HG02981 (cell line): ENCODE data around the gene OR2Z1.

Experiments
- ATAC-seq: cut with Tn5 transposase; IDR thresholded peaks from one replicate; pipeline ENCODE4 v1.9.1; 2021; ENCODE audit warnings: mild to moderate bottlenecking, moderate library complexity; ENCODE audit not compliant: unreplicated experiment

The OR2Z1 gene, protein sequence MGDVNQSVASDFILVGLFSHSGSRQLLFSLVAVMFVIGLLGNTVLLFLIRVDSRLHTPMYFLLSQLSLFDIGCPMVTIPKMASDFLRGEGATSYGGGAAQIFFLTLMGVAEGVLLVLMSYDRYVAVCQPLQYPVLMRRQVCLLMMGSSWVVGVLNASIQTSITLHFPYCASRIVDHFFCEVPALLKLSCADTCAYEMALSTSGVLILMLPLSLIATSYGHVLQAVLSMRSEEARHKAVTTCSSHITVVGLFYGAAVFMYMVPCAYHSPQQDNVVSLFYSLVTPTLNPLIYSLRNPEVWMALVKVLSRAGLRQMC

DNA sequence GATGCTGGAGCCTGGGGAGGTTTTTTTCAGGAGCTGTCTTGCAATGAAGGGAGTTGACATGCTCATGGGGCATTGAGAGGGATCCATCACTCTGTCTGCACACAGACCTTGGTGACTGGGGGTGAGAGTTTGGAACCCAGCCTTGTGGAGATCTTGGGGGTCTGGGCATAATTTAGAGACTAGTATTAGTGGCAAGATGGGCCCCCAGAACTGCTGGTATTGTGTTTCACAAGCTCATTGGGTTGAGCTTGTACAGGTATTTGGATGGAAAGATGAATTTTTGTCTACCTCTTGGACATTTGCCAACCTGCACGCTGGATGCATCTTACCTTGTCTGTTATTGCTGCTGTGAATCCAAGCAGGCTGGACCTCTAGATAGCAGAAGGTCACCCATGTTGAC lies at the start of gene OR2Z1:
TSS of gene OR2Z1 (plus strand) at position 301 of the 400 bp plus-strand sequence. CDS start 9,395 bp downstream, outside the sequence.
- no peak for ATAC-seq

DNA sequence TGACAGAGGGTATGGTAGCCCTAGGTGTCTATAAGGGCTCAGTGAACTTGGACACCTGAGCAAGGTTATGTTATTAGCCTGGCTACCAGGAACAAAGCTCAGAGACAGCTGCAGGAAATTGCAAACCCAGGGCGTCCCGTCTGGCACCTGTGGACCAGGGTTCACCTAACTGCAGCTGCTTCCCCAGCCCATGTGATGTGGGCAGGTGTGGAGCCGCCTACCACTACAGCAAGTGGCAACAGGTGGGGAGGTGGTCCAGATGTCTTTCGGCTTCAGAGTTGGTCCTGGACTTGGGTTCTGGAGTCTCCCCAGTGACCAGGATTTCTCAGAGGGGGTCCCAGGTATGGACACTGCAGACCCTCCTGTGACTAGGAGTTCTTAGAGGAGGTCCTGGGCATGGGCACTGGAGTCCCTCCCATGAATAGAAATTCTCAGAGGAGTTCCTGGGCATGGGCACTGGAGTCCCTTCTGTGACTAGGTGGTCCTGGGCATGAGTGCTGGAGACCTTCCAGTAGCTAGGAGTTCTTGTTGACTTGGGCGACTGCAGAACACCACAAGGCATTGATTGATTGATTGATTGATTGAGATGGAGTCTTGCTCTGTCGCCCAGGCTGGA lies 48.0 kb upstream of the OR2Z1 start:
- ATAC-seq = no peak

DNA sequence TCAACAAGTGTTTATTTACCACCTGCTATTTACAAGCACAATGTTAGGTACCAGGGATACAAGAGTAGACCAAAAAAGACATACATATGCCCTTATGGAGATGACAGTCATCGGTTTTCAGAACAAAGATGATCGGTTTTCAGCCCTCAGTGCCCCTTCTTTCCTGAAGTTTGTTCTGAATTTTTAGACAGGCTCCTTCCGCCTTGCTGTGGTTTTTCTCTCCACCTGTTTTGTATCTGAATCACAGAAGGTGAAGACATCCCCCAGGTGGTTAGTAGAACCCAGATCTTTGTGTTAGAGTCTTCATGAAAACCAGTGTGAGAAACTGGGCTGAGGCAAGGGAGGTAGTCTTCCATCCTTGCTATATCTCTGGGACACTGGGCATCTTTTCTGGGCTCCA lies 46.4 kb upstream of the OR2Z1 start:
- ATAC-seq = no peak

DNA sequence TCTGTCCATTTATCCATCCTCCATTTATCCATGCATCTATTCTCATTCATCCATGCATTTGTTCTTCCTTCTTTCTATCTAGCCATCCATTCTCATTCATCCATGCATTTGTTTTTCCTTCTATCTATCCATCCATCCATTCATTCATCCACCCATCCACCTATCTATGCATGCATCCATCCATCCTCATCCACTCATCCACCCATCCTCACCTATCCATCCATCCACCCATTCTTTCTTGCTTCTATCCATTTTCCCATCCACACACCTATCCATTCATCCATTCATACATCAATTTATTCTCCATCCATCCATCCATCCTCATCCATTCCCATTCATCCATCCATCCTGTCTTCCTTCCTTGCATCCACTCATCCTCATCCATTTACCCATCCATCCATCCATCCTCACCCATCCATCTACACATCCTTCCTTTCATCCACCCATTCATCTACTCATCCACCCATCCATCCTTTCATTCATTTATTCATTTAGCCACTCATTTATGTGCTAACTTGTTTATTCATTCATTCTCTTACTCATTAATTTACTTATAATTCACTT lies 43.1 kb upstream of the OR2Z1 start:
- no peak for ATAC-seq

DNA sequence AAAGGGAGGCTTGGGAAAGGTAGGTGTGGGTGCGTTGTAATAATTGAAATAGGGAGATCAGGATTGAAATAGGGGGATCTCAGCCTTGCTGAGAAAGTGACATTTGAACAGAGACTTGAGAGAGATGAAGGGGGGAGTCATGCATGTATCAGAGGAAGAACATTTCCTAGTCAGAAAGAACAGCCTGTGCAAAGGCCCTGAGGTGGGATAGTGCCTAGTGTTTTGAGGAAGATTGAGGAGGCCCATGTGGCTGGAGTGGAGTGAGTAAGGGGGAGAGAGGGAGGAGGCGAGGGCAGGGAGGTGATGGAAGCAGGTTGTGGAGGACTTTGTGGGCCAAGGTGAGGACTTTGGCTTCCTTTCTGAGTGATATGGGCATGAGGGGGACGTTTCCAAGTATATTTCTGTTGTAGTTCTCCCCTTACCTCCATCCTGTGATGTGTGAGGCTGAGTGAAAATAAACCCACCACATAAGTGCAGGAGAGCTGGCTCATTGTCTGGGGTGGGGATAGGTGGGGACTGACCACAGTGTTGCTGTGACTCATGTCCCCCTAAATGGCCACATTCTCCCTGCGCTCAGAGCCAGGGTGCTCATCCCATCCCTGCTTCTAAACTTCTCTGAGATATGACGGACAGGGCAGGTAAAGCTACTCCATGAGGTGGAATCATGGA lies 40.6 kb upstream of the OR2Z1 start:
- no peak for ATAC-seq

DNA sequence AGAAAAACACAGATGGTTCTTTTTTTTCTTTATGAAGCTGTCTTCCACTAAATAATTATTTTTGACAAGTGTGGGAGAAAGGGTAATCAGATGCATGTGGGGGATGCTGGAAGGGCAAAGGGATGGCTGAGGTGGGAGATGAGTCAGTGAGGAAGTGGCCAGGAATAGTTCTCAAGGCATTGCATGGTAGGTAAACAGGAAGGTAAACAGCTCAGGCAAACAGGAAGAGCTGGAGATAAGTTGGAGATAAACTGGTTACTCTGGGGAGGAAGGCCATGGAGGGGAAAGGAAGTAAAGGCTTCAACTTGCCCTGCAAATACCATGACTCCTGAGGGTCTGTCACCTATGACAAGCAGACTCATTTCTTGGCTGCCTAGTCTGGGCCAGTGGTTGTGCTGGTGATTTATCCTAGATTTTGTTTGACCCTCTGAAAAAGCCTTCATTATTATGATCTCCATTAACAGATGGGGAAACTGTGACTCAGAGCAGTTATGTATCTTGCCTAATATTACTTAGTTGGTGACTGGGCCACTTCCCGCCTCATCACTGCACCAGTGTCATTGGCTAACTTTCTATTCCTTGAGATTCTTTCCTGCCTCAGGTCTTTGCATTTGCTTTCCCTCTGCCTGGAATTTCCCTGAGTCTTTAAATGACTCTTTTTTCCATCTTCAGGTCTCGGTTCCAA lies 39.9 kb upstream of the OR2Z1 start:
- ATAC-seq = no peak

DNA sequence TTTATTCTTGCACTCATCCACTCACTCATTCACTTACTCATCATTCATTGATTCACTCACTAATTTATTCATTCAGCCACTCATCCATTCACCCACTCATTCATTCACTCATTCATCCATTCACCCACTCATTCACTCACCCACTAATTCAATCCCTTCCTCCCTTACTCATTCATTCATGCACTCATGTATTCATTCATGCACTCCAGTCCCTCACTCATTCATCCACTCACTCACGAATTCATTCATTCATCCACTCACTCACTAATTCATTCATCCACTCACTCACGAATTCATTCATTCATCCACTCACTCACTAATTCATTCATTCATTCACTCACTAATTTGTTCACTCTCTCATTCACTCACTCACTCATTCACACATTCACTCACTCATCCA lies 39.0 kb upstream of the OR2Z1 start:
- ATAC-seq = no peak

DNA sequence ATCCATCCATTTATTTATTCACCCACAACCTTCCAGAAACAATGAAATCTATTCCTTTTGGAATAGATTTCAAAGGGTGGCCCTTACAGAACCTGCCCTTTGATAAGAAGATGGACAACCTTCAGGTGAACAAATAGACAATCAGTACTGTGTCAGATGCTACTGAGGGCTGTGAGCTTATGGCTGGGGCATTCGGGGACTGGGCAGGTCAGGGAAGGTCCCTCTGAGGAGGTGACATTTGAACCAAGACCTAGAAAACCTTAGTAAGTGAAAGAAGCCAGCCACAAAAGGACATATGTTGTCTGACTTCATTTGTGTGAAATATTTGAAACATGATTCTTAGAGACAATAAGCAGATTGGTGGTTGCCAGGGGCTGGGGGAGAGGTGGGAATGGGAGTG lies 38.5 kb upstream of the OR2Z1 start:
- ATAC-seq = no peak

DNA sequence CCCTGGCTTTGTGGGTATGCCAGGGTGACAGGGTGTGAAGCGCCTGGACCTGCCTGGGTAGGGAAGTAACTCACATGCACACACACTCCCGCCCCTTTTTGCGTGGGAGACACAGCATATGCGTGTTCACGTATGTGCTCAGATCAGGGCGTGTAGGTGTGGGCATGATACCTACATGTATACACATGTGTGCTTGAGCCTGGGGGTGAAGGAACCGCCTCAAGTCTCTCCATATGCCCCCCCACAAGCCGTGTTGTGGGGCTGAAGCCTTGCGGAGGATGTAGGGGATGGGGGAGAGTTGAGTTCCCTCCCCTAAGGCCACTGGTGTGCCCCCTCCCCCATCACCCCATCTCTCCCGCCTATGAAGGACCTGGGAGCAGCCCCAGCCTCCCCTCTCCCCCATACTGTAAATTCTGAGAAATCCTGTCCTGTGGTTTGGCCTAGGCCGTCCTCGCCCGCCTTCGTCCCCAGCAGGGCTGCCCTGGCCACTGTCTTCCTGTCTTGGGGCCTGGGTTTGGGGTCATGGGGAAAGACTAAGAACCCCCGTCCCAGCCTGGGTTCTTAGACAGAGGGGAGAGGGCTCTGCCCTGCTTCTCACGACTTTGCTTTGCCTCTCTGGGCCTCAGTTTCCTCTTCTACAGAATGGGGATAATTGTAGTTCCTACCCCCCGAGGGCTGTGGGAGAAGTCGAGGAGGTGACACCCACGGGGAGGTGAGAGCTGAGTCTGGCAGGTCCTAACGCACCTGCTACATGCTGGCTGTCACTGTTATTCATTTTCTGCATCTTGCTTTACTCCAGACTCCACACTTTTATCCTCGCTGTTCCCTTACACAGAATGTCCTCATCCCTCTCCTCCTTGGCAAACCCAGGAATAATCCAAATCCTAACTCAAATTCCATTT lies 37.2 kb upstream of the OR2Z1 start:
- no peak for ATAC-seq

DNA sequence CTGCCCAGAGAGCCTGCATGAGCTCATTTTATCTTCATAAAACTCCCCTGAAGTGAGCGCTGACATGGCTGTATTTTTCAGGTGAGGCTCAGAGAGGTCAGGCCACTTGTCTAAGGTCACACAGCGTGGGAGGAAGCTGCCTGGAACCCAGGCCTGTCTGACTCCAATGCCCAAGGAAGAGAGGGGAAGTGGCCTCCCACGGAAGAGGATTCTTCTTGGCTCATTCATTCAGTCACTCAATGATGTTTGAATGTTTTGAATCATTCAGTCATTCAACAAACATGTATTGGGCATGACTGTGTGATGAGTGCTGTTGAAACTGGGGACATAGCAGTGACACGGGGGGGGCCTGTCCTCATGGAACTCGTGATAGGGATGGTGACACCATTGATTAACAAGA lies 34.9 kb upstream of the OR2Z1 start:
- ATAC-seq = no peak

DNA sequence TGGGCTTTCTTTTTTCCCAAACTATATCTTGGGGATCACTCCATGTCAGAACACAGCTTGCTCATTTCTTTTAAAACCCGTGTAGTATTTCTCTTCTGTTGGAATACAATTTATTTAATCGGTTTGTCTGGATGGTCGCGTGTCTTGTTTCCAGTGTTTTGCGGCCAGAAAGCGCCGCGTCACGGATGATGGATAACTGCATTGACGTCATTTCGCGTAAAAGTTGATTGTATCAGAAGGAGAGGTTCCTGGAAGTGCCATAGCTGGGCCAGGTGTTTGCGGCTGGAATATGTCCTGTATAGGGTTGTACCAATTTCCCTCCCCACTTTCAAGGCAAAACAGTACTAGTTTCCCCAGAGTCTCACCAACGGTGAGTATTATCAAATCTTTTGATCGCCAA lies 32.5 kb upstream of the OR2Z1 start:
- ATAC-seq = no peak

DNA sequence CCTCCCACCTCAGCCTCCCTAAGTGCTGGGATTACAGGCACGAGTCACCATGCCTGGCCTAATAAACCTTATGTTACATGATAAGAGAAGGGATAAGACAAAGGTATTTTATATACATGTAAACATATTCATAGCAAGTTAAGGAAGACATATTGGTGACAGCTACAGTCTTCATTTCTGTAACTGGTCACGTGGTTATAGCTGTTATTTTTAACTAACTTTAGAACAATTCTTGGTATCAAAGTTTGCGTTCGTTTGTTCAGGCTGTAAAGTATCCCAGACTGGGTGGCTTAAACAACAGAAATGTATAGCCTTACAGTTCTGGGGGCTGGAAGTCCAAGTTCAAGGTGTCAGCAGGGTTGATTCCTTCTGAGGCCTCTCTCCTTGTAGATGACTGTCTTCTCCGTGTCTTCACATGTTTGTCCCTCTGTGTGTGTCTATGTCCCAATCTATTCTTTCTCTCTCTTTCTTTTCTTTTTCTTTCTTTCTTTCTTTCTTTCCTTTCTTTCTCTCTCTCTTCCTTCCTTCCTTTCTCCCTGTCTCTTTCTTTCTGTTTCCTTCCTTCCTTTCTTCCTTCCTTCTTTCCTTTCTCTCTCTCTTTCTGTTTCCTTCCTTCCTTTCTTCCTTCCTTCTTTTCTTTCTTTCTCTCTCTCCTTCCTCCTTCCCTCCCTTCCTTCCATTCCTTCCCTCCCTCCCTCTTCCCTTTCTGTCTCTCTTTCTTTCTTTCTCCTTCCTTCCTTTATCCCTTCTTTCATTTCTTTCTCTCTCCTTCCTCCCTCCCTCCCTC lies 30.5 kb upstream of the OR2Z1 start:
- ATAC-seq = no peak

DNA sequence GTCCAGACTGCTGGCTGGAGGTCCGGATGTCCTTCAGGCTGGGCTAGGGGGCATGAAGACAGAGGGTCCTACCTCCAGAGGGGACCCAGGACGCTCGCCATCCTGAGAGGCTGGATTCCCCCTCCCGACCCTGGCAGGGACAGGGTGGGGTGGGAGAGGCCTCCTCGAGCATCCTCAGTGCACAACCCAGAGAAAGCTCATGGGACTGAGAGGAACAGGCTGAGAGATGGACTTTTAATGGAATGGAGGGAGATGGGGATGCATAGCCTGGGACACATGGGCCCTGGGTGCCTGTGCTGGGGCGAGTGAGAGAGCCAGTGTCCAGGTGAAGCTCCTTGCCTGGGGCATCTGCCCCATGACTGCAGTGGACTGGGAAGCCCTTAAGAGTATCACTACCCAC lies 25.9 kb upstream of the OR2Z1 start:
- no peak for ATAC-seq

DNA sequence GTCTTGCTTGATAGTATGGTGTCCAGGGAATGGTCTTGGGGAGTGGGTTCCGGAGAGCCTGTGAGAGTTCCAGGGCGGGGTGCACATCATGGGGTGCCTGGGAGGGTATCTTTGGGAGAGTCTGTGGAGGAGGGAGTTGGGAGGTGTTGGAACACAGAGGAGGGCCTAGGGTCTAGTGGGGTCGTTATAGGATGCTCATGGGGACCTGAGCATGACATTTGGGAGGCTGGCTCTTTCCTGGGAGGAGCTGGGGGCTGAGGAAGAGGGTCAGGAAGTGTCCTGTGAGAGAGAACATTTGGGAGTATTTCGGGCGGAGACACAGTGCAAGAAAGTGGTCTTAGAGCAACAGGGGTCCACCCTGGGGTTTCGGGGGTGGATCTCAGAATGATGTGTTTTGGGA lies 25.5 kb upstream of the OR2Z1 start:
- ATAC-seq = no peak

DNA sequence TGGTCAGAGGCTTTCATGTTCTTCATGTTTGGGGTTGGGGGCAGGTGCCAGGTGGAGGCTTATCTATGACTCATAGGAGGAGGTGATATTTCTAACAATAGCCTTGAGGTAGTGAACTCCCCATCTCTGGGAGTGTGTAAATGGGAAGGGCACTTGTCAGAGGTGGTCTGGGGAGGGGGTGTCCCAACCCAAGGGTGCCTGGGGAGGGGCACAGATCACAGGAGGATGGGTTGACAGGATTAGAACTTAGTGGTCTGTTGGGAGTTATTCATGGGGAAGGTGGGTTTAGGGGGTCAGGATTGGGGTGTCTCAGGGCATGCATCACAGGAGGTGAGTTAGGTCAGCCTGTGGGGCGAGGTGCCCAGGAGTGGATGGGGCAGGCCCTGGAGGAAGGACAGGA lies 24.4 kb upstream of the OR2Z1 start:
- ATAC-seq = no peak

DNA sequence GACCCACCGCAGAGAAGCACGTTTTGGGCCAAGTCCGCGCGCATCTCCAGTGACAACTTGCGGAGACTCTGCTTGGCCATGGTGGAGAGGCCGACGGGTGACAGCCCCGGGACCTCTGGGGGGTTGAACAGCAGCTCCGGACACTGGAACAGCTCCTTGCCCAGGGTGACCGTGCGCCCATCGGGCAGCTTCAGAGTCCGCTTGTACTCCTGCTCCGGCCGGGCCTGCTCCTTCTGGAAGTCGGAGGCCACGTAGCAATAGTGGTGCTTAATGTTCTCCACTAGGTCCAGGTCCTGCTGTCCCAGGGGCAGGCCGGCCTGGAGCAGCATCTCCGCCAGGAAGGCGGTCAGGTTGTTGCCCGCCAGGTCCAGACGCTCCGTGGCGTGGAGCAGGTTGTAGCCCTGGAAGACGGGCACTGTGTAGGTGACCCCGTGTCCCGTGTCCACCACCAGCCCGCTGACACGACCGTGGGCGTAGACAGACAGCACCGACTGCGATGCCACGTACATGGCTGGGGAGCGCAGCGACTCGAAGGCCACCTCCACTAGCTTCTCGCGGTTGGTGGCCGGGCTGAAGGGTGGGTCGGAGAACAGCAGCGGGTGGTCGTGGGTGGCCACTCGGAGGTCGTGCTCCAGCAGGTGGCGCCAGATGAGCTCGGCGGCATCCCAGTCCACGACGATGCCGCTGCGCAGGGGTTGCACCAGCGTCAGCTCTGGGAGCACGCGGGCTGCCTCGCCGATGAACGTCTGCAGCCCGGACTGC lies 23.6 kb upstream of the OR2Z1 start:
- ATAC-seq = no peak

DNA sequence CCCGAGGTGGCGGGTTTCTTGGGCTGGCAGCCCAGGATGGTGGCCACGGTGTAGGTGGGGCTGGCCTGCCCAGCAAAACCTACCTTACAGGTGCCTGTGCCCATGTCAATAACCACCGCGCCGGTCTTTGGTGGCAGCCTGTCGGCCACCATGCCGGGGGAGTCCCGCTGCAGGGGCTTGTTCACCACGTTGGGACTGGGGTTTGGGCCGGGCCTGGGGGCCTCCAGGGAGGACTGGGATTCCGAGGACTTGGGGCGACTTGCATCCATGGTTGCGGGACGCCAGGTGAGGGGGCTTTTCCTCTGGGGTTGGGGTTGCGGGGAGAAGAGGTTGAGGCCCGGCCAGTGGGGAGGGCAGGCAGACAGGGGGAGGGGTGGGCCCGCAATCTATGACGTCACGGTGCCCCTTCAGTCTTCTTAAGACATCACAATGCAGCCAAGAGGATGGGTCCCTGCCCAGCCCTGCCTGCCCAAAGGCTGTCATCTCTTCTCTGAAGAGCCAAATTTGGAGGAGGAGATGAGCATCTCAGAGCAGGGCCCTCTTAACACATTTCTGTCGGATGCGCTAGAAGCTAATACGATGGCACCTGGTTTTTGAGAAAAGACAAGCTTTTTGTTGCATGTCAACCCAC lies 22.9 kb upstream of the OR2Z1 start, which contains the start of gene ACTL9:
TSS of gene ACTL9 (minus strand) at position 363 of the 631 bp plus-strand sequence. CDS start at position 269, 94 bp downstream.
- no peak for ATAC-seq

DNA sequence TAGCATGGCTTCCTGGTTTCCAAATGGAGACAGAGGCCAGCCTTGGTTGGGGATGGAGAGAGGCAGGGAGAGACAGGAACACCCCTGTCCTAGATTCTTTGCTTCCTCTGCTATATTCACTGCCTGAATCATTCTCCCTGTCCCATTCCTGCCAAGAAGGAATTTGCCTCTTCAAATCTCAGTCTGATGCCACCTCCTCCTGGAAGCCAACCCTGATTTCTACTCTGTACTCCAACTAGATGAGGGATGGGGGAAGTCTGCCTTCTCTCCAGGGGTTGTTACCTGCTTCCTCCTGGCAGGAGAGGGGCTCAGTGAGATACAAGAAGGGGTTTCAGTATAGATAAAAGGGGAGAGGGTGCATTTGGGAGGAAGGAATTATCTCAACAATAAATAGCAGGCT lies 21.5 kb upstream of the OR2Z1 start:
- no peak for ATAC-seq
